ENCODE results near the gene CLCN7.

CLCN7 gene, protein sequence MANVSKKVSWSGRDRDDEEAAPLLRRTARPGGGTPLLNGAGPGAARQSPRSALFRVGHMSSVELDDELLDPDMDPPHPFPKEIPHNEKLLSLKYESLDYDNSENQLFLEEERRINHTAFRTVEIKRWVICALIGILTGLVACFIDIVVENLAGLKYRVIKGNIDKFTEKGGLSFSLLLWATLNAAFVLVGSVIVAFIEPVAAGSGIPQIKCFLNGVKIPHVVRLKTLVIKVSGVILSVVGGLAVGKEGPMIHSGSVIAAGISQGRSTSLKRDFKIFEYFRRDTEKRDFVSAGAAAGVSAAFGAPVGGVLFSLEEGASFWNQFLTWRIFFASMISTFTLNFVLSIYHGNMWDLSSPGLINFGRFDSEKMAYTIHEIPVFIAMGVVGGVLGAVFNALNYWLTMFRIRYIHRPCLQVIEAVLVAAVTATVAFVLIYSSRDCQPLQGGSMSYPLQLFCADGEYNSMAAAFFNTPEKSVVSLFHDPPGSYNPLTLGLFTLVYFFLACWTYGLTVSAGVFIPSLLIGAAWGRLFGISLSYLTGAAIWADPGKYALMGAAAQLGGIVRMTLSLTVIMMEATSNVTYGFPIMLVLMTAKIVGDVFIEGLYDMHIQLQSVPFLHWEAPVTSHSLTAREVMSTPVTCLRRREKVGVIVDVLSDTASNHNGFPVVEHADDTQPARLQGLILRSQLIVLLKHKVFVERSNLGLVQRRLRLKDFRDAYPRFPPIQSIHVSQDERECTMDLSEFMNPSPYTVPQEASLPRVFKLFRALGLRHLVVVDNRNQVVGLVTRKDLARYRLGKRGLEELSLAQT

GRCh38 chr16:1474796-1475551 is at the start of gene CLCN7:
Gene CLCN7 (minus strand): TSS chr16:1475028. CDS start chr16:1474974, 54 bp downstream.
- DNase-seq (ENCODE audit: low spot score), result peak; percentile 94

GRCh38 chr16:1524366-1524765 is 49.5 kb upstream of the CLCN7 start:
- DNase-seq (ENCODE audit: low spot score), result no peak

DNA sequence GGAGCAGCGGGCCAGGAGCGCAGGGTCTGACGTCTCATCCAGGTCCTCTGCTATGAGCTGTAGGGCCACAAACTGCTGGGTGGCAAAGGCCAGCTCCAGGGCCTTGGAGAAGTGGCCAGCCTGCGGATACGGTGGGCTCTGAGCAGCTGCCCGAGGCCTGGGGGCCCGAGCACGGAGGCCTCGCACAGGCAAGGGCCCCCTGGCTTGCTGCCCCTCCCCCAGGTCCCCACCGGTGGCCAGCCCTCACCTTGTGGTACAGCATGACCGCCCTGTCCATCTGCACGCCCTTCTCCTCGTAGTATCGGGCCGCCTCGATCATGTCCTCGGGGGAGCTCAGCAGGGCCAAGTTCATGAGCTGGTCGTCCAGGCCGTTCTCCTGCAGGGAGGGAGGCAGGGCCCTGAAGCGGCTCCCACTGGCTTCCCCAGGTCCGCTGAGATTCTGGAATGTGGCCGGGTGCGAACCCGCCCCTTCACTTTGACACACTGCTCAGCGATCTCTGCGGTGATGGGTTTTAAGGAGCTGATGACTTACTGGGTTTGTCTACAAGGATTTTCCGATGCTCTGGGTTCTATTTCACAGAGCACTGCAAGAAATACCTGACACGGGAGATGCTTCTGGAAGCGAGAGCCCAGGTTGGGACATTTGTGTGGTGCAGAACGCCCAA is 48.9 kb upstream of the CLCN7 start:
- DNase-seq (ENCODE audit: low spot score), result no peak

DNA sequence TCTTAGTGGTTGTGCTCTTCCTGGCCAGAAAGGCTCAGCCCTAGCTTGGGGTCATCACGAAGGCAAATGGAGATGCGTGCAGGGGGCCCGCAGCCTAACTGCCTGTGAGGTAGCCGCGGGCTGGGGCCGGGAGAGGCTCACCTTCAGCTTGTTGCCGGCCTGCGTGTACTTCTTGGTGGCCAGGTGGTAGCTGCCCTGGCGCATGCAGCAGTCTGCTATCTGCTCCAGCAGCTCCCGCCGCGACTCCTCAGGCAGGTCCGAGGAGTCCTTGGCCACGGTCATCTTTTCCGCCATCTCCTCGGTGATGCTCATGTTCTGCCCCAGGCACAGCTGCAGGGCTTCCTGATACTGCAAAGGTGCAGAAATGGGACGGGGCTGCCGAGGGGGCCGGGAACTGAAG is 45.6 kb upstream of the CLCN7 start:
- DNase-seq (ENCODE audit: low spot score), result no peak

DNA sequence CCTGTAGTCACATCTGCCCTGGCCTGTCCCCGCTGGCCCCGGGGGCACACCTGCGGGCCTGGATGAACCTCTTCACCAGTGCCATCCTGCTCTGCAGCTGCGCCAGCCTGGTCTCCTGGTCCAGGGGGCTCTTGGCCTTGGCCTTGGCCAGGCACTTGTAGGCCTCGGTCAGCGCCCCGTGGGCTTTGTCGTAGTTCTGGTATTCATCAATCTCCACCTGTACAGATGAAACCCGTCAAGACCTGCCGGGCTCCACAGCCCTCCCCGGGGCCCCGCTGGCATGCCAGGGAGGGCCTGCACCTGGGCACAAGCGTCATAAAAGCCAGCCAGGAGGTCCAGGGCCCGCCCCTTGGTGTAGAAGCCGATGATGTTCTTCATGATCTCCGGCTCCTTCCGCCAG is 45.0 kb upstream of the CLCN7 start:
- no peak for DNase-seq (ENCODE audit: low spot score)

DNA sequence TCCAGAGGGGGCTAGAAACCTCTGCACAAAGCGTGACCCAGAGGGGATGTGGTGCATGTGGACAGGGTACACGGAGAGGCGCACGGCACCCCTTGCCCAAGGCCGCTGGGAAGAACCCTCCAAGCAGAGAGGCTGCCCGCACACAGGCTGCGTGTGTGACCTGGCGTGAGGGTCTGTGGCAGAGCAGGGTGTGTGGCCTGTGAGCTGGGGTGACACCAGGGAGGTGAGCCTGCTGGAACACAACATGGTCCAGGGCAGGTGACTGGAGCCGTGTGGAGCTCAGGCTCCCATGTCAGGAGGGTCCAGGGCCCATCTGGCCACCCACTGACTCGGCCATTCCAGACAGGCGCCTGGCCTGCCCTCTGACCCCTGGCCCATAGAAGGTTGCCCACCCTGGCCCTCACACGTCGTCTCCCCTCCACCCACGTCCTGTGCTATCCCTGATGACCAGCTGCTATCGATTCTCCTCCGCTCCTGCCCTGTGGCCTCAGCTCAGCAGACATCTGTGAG is 43.9 kb upstream of the CLCN7 start:
- no peak for DNase-seq (ENCODE audit: low spot score)

DNA sequence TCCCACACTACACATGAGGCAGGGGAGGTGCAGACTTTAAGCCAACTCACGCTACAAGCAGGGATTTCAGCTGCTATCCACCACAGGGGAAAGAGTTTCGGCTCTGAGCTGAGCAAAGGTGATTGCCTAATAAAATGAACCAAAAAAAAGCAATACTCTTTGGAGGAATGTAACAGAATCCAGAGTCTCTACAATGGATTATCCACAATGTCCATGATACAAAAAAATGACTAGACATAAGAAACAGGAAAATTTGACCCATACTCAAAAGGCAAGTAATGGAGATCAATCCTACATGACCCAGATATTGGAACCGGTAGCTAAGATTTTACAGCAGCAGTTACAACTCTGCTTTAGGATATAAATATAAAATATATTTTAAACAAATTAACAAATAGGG is 39.7 kb upstream of the CLCN7 start:
- DNase-seq (ENCODE audit: low spot score), result no peak

DNA sequence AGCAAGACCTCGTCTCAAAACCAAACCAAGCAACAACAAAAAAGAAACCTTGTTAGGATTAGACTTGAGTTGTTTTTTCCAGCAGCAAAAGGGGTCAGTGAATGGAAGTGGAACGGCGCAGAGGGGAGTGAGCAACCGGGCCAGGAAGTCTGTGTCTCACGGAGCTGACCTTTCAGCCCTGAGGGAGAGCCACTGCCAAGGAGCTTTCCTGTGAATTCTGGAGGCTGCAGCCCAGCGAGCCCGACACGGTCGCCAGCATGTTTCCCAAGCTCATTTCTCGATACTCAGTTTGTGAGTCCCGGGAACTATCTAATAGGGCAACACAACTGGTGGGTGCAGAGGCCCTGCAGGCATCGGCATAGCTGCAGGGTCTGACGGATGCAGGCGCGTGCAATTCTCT is 37.9 kb upstream of the CLCN7 start:
- no peak for DNase-seq (ENCODE audit: low spot score)

GRCh38 chr16:1511662-1512569 is 37.1 kb upstream of the CLCN7 start:
- no peak for DNase-seq (ENCODE audit: low spot score)

GRCh38 chr16:1510941-1511351 is 36.1 kb upstream of the CLCN7 start:
- no peak for DNase-seq (ENCODE audit: low spot score)

DNA sequence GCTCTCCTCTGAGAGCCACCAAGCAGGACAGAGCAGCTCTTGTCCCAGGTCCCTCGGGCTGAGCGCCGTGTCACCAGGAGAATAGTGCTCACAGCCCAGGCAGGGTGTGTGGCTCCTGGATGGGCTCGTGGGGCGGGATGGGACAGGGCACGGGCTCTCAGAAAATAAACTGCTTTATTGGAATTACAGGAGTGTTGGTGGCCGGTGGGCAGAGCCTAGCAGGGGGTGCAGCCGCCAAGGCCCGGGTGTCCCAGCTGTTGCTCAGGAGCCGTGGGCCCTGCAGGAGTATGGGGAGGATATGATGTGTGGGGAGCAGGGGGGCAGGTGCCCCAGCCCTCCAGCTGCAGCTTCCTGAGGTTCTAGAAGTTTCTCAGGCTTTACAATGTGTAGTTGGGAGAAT is 35.4 kb upstream of the CLCN7 start:
- DNase-seq (ENCODE audit: low spot score), result no peak

DNA sequence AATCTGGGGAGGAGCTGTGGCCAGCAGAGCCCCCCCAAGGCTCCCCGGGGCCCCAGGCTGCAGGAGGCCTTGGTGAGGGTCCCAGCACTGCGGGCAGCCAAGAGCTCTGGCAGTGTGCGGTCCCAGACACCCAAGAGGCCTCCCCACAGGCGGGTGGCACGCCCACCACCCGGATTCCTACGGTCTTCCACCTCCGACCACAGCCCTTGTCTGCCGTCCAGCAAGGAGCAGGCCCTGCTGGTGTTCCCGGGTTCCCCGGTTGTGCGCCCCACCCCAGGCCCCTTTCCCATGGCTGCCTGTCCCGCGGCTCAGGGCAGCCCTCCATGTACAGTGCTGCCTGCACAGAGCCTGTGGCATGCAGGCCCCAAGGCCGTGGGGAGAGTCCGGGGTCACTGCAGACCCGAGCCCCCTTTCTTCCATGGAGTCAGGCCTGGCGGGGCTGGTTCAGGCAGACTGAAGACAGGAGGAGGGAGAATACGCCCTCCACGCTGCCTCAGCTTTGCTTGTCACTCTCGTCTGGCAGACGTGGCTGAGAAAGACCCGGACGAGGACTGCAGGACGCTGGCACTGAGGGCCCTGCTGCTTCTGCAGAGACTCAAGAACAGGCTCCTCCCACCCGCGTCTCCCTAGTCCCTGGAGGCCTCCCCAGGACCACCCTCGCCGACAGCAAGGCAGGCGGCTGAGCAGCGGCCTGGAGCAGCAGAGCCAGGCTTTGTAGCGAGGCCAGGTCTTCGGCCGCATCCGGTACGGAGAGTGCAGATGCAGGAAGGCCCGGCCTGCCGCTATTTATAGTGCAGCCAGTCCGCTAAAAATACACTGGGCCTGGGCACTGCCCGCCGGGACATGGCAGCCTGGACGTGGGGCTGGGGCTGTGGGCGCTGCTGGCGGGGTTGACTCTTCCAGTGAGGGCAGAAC is 34.7 kb upstream of the CLCN7 start:
- DNase-seq (ENCODE audit: low spot score), result no peak

GRCh38 chr16:1508494-1509187 is 33.8 kb upstream of the CLCN7 start:
- no peak for DNase-seq (ENCODE audit: low spot score)

DNA sequence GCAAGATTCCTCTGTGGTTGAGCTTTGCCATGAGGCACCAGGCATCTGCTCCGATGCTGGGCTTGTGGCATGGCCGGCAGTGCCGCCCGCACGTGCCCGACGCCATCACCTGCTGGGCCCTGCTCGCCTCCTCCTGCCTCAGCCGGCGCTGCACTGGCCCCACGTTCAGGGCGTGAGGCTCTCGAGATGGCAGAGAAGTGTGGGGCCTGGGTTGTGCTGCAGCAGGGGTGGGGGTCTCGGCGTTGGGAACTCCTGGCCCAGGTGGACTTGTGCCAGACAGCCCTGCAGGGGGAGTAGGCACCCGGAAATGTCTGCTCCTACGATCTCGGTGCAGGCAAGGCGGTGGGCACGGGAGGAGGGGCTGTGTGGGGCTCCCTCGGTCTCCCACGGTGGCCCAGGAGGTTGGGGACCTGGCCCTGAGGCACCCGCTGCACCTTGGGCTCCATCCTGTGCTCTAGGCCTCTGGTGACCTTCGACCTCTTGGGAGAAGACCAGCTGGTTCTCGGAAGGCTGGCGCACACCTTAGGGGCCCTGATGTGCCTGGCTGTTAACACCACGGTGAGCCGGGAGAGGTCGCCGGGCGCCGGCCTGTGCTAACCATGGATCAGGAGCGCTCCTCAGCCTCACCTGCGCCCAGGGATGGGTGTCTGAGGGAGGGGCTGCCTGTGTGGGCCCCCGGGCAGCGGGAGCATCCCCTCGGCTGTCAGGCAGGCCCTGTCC is 31.8 kb upstream of the CLCN7 start:
- DNase-seq (ENCODE audit: low spot score), result no peak

GRCh38 chr16:1505912-1506311 is 31.1 kb upstream of the CLCN7 start:
- DNase-seq (ENCODE audit: low spot score), result no peak

DNA sequence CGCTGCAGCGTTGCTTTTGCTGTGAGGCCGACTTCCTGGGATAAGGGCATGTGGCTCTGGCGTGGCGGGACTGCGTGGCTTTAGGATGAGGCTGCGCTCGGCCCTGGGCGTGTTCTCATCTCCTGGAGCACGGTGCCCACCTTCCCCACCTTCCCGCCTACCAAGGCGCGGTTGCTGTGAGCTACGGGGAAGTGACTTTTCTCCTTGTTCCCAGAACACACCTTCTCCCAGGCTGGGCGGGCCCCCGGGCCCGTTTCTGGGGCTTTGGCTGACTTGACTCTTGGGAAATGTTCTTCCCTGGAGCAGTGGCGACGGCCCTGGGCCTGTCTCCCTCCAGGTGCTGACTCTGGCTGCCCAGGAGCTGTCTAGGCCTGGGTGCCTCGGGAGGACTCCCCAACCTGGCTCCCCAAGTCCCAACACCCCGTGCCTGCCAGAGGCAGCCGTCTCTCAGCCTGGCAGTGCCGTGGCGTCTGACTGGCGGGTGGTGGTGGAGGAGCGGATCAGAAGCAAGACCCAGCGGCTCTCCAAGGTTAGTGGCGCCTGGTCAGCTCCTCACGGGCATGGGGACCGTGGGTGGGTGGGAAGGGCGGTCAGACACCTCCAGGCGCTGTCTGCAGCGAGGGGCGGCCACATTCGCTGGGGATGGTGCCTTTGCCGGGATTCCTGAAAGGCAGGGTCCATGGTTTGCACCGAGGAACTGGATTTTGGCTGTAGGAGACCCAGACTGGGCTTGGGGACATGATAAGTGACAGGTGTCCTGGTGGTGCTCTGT is 30.4 kb upstream of the CLCN7 start:
- DNase-seq (ENCODE audit: low spot score), result no peak

GRCh38 chr16:1503110-1503955 is 28.5 kb upstream of the CLCN7 start:
- no peak for DNase-seq (ENCODE audit: low spot score)

Measured in HuH-7.5 (cell line).